GM12801 (cell line): Measurements from ENCODE around the gene BMPR1B.

Experiments used
- CTCF ChIP-seq: IDR thresholded peaks from one replicate; pipeline ENCODE4 v1.5.1; 2011; ENCODE audit warnings: control low read depth; ENCODE audit not compliant: insufficient read length; ENCODE audit errors: extremely low read depth

BMPR1B gene

GRCh38 chr4:95102162-95102790, 344.5 kb downstream of the BMPR1B start:
- TF ChIP-seq CTCF = no peak

- no peak for TF ChIP-seq CTCF
Measured at GRCh38 chr4:95105112-95105511, 347.4 kb downstream of the BMPR1B start.

GRCh38 chr4:95105983-95106382, 348.2 kb downstream of the BMPR1B start:
- no peak for TF ChIP-seq CTCF

GRCh38 chr4:95106408-95106928, 348.7 kb downstream of the BMPR1B start:
- no peak for TF ChIP-seq CTCF

- no peak for TF ChIP-seq CTCF
Measured at GRCh38 chr4:95107004-95107403, 349.2 kb downstream of the BMPR1B start.

- no peak for TF ChIP-seq CTCF
Measured at GRCh38 chr4:95107635-95108034, 349.9 kb downstream of the BMPR1B start.

GRCh38 chr4:95108883-95109421, 351.2 kb downstream of the BMPR1B start:
- no peak for TF ChIP-seq CTCF
